Mesodermal cell (in vitro differentiated cells): ENCODE measurements around the gene TSPAN1. TPM values are rescaled to one million over a fixed set of nuclear protein-coding genes. Genes with fewer than 3 reads are reported as not detected.

Experiments
- H3K27ac ChIP-seq: 2 replicates; pipeline ENCODE4 v1.7.0; 2013; ENCODE audit warnings: mild to moderate bottlenecking, low read depth, low read length, moderate library complexity; ENCODE audit not compliant: severe bottlenecking
- H3K36me3 ChIP-seq: 2 replicates; pipeline ENCODE4 v1.7.1; 2013; ENCODE audit warnings: mild to moderate bottlenecking, low read length, moderate library complexity; ENCODE audit not compliant: control insufficient read depth, insufficient read depth
- H3K4me1 ChIP-seq: one replicate; pipeline ENCODE4 v1.7.1; 2013; ENCODE audit warnings: mild to moderate bottlenecking, low read length; ENCODE audit not compliant: insufficient read depth, control insufficient read depth, poor library complexity, severe bottlenecking
- H3K4me3 ChIP-seq: 2 replicates; pipeline ENCODE4 v1.7.0; 2013; ENCODE audit warnings: low read length, control low read depth, mild to moderate bottlenecking; ENCODE audit not compliant: insufficient read depth, poor library complexity, severe bottlenecking; ENCODE audit errors: extremely low read depth
- H3K9me3 ChIP-seq: 2 replicates; pipeline ENCODE4 v1.7.1; 2013; ENCODE audit warnings: mild to moderate bottlenecking, low read length, moderate library complexity; ENCODE audit not compliant: control insufficient read depth
- WGBS, 2 experiments: methylation state at CpG; one replicate each; pipeline ENCODE4 v1.1.5; 2013; ENCODE audit warnings: missing lambda C conversion rate in 2 of 2; ENCODE audit not compliant: insufficient coverage in 2 of 2; 5-methylcytosine and 5-hydroxymethylcytosine counted together
- polyA plus RNA-seq, 2 experiments: library from polyadenylated mRNA; stranded (reverse); fragments of 50-300 nt; gene quantifications; one replicate each; pipeline ENCODE4 v1.2.3, GENCODE V29; 2013

The TSPAN1 gene
- polyA plus RNA-seq (2013, experiment 1 of 2) = 0.52 TPM
- polyA plus RNA-seq (2013, experiment 2 of 2) = 0.51 TPM

GRCh38 chr1:46174448-46175231 lies at the start of gene TSPAN1:
TSS of gene TSPAN1 (plus strand) at chr1:46175087. CDS start at chr1:46181108, 6,021 bp downstream.
- Histone ChIP-seq H3K4me1 (peaks cover 20% of the 10 kb centered on the region), H3K9me3 (no peaks in the 10 kb centered on the region), H3K36me3 (no peaks in the 10 kb centered on the region), H3K4me3 (no peak within 1 kb of the TSS), H3K27ac (peak within 1 kb of the TSS; percentile 3)
- WGBS, 2 experiments = 79 to 90% methylated on average over 8 to 9 of the region's 11 CpGs

- Histone ChIP-seq H3K27ac (no peak overlapping the region), H3K9me3 (no peaks in the 10 kb centered on the region), H3K36me3 (no peaks in the 10 kb centered on the region), H3K4me3 (no peak overlapping the region), H3K4me1 (no peaks in the 10 kb centered on the region)
- 100% methylated on average over 1 of the region's 3 CpGs for WGBS, 2 experiments
Measured at GRCh38 chr1:46128344-46128743, 46.5 kb upstream of the TSPAN1 start.

- Histone ChIP-seq H3K36me3 (no peaks in the 10 kb centered on the region), H3K9me3 (no peaks in the 10 kb centered on the region), H3K27ac (no peak overlapping the region), H3K4me1 (peaks cover 5% of the 10 kb centered on the region), H3K4me3 (peak overlapping the region; percentile 80)
- WGBS, 2 experiments = no CpG with 5 or more reads among the region's 1 CpG
Measured at GRCh38 chr1:46130121-46130520, 44.8 kb upstream of the TSPAN1 start.

- 3 to 4% methylated on average over 3 to 4 of the region's 5 CpGs for WGBS, 2 experiments
- H3K4me3 ChIP-seq = peak overlapping the region; percentile 80
- H3K27ac ChIP-seq = no peak overlapping the region
Measured at GRCh38 chr1:46130606-46131005, 44.3 kb upstream of the TSPAN1 start.

GRCh38 chr1:46131093-46131492 lies 43.8 kb upstream of the TSPAN1 start:
- no peak overlapping the region for H3K27ac ChIP-seq
- H3K36me3 ChIP-seq = no peaks in the 10 kb centered on the region
- WGBS, 2 experiments = 0% methylated on average over 3 of the region's 10 CpGs; no CpG with 5 or more reads in 1 of the 2 experiments
- peaks cover 5% of the 10 kb centered on the region for H3K4me1 ChIP-seq
- H3K9me3 ChIP-seq = no peaks in the 10 kb centered on the region
- H3K4me3 ChIP-seq = peak overlapping the region; percentile 80

More at GRCh38 chr1:46130606-46131005, 44.3 kb upstream of the TSPAN1 start:
- peaks cover 5% of the 10 kb centered on the region for H3K4me1 ChIP-seq
- no peaks in the 10 kb centered on the region for H3K36me3 ChIP-seq
- no peaks in the 10 kb centered on the region for H3K9me3 ChIP-seq

GRCh38 chr1:46131712-46132528 lies 43.0 kb upstream of the TSPAN1 start:
- Histone ChIP-seq H3K4me3 (peak overlapping the region; percentile 80), H3K36me3 (no peaks in the 10 kb centered on the region), H3K4me1 (peaks cover 5% of the 10 kb centered on the region), H3K9me3 (no peaks in the 10 kb centered on the region), H3K27ac (peak overlapping the region; percentile 100)
- WGBS, 2 experiments = 0 to 1% methylated on average over 15 to 21 of the region's 38 CpGs

- Histone ChIP-seq H3K27ac (peak within 1 kb of the TSS; percentile 100), H3K36me3 (no peaks in the 10 kb centered on the region), H3K9me3 (no peaks in the 10 kb centered on the region), H3K4me3 (peak within 1 kb of the TSS; percentile 80), H3K4me1 (peaks cover 5% of the 10 kb centered on the region)
- 0% methylated on average over 30 to 54 of the region's 55 CpGs for WGBS, 2 experiments
Measured at GRCh38 chr1:46132529-46133180, 42.2 kb upstream of the TSPAN1 start, which contains the start of gene PIK3R3. TSS of gene PIK3R3 (minus strand) at chr1:46132629. CDS start at chr1:46131952, 677 bp downstream.

GRCh38 chr1:46133181-46133658 lies 41.7 kb upstream of the TSPAN1 start:
- H3K9me3 ChIP-seq = no peaks in the 10 kb centered on the region
- peaks cover 5% of the 10 kb centered on the region for H3K4me1 ChIP-seq
- no peaks in the 10 kb centered on the region for H3K36me3 ChIP-seq
- peak overlapping the region; percentile 100 for H3K27ac ChIP-seq
- WGBS, 2 experiments = 0 to 1% methylated on average over 13 to 20 of the region's 22 CpGs
- H3K4me3 ChIP-seq = peak overlapping the region; percentile 80

GRCh38 chr1:46133781-46134350 lies 41.0 kb upstream of the TSPAN1 start:
- peak overlapping the region; percentile 80 for H3K4me3 ChIP-seq
- peak overlapping the region; percentile 100 for H3K27ac ChIP-seq
- H3K4me1 ChIP-seq = peaks cover 5% of the 10 kb centered on the region
- WGBS, 2 experiments = no CpG with 5 or more reads among the region's 3 CpGs
- no peaks in the 10 kb centered on the region for H3K36me3 ChIP-seq
- H3K9me3 ChIP-seq = no peaks in the 10 kb centered on the region
